ENCODE data around the gene RETREG1. TPM values are rescaled to one million over a fixed set of nuclear protein-coding genes. Genes with fewer than 3 reads are reported as not detected.

RETREG1 gene
- total RNA-seq, 1 donor from 2014 or later, result 3.0 TPM

DNA sequence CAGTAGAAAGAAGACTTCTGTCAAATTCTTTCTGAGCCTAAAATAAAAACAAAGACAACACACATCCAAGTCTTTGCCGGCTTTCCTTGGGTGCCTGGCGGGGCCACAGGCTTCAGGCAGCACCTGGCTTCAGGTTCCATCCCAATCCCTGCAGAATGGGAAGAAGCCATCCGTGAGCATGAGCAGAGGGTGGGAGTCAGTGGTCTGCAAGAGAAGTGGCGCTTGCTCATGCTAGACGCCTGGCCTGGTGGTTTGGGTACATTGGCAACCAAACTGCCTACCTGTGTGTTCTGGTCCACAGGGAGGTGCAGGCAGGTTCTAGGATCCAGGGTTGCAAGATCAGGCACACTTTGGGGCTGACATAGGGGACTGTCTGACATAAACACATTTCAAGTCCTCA, 47.6 kb upstream of the RETREG1 start:
- H3K4me2 ChIP-seq, result no peak overlapping the region
- peaks cover 26% of the 10 kb centered on the region for H3K36me3 Mint-ChIP-seq
- H3K79me2 ChIP-seq (ENCODE audit: low read depth), result no peaks in the 10 kb centered on the region
- TF ChIP-seq EZH2phosphoT487 (IDR thresholded peaks at IDR 0.05), result no peak
- no peak for TF ChIP-seq EZH2 (IDR thresholded peaks at IDR 0.05)
- TF ChIP-seq, protein P1, sequence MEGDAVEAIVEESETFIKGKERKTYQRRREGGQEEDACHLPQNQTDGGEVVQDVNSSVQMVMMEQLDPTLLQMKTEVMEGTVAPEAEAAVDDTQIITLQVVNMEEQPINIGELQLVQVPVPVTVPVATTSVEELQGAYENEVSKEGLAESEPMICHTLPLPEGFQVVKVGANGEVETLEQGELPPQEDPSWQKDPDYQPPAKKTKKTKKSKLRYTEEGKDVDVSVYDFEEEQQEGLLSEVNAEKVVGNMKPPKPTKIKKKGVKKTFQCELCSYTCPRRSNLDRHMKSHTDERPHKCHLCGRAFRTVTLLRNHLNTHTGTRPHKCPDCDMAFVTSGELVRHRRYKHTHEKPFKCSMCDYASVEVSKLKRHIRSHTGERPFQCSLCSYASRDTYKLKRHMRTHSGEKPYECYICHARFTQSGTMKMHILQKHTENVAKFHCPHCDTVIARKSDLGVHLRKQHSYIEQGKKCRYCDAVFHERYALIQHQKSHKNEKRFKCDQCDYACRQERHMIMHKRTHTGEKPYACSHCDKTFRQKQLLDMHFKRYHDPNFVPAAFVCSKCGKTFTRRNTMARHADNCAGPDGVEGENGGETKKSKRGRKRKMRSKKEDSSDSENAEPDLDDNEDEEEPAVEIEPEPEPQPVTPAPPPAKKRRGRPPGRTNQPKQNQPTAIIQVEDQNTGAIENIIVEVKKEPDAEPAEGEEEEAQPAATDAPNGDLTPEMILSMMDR (IDR thresholded peaks at IDR 0.05), result no peak
- no peaks in the 10 kb centered on the region for H3K9me3 ChIP-seq (ENCODE audit: low read depth)
- H3K4me3 Mint-ChIP-seq, result no peak overlapping the region
- no peak overlapping the region for H3K27ac ChIP-seq
- peaks cover 5% of the 10 kb centered on the region for H4K20me1 ChIP-seq (ENCODE audit: low read depth)
- H3F3A ChIP-seq (ENCODE audit: low read depth), result no peaks in the 10 kb centered on the region
- no peaks in the 10 kb centered on the region for H3K27me3 ChIP-seq
- no peak overlapping the region for H3K27ac Mint-ChIP-seq
- no peak overlapping the region for H2AFZ ChIP-seq (replicated peaks)
- no peak overlapping the region for H3K9ac ChIP-seq
- peaks cover 12% of the 10 kb centered on the region for H3K4me1 Mint-ChIP-seq
- no peak for DNase-seq (ENCODE audit: low spot score)
- H3K4me1 ChIP-seq, result no peaks in the 10 kb centered on the region
- peaks cover under 1% of the 10 kb centered on the region for H3K36me3 ChIP-seq
- peaks cover 11% of the 10 kb centered on the region for H3K27me3 Mint-ChIP-seq (ENCODE audit: insufficient read depth, low read depth)
- H3K4me3 ChIP-seq, result no peak overlapping the region
- H3K9me3 Mint-ChIP-seq, result no peaks in the 10 kb centered on the region

DNA sequence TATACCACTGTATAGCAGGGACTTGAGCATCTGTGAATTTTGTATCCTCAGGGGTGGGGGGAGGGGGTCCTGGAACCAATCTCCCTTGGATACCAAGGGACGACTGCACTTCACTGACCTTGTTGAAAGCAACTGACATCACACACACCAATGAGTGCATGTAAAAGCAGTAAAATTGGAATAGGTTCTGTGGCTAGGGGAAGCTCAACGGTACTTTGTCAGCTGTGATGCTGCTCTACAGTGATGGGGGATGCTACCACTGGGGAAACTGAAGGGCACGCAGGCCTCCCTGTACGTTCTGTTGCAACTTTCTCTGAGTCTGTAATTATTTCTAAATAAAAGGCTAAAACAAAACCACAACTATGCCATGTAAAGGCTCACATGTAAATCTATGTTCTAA, 47.0 kb upstream of the RETREG1 start:
- H3K4me3 Mint-ChIP-seq, result no peak overlapping the region
- Histone ChIP-seq H4K20me1 (ENCODE audit: low read depth) (peaks cover 5% of the 10 kb centered on the region), H3K4me1 (no peaks in the 10 kb centered on the region), H3K36me3 (no peaks in the 10 kb centered on the region), H3K79me2 (ENCODE audit: low read depth) (no peaks in the 10 kb centered on the region), H3F3A (ENCODE audit: low read depth) (no peaks in the 10 kb centered on the region), H3K9ac (no peak overlapping the region), H3K9me3 (ENCODE audit: low read depth) (no peaks in the 10 kb centered on the region), H3K4me3 (no peak overlapping the region), H3K4me2 (no peak overlapping the region), H3K27ac (no peak overlapping the region), H2AFZ (replicated peaks) (no peak overlapping the region), H3K27me3 (no peaks in the 10 kb centered on the region)
- DNase-seq (ENCODE audit: low spot score), result no peak
- H3K27me3 Mint-ChIP-seq (ENCODE audit: insufficient read depth, low read depth), result peaks cover 11% of the 10 kb centered on the region
- no peaks in the 10 kb centered on the region for H3K9me3 Mint-ChIP-seq
- peaks cover 12% of the 10 kb centered on the region for H3K4me1 Mint-ChIP-seq
- no peak overlapping the region for H3K27ac Mint-ChIP-seq
- TF ChIP-seq EZH2 (IDR thresholded peaks at IDR 0.05) (no peak), EZH2phosphoT487 (IDR thresholded peaks at IDR 0.05) (no peak)
- TF ChIP-seq, protein P1 (IDR thresholded peaks at IDR 0.05), result no peak
- peaks cover 25% of the 10 kb centered on the region for H3K36me3 Mint-ChIP-seq

DNA sequence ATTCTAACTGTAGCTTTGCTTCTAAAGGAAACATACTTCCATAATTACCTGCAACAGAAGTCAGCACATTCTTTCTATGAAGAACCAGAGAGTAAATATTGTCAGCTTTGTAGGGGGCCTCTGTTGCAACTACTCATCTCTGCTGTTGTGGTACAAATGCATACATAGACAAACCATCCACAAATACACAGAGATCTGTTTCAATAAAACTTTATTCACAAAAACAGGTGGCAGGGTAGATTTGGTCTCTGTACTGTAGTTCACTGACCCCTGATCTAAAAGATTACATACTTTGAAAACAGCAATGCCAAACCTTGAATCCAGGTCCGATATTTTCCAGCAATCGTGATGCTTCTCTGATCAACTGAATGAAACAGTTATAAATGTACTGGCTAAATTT, 44.9 kb upstream of the RETREG1 start:
- Mint-ChIP-seq H3K27ac (no peak overlapping the region), H3K4me1 (peaks cover 12% of the 10 kb centered on the region), H3K4me3 (no peak overlapping the region), H3K27me3 (ENCODE audit: insufficient read depth, low read depth) (peaks cover 11% of the 10 kb centered on the region), H3K36me3 (peaks cover 12% of the 10 kb centered on the region), H3K9me3 (no peaks in the 10 kb centered on the region)
- no peak for TF ChIP-seq EZH2phosphoT487 (IDR thresholded peaks at IDR 0.05)
- no peak for TF ChIP-seq EZH2 (IDR thresholded peaks at IDR 0.05)
- TF ChIP-seq, protein P1 (IDR thresholded peaks at IDR 0.05), result no peak
- Histone ChIP-seq H3K4me2 (no peak overlapping the region), H3K27ac (no peak overlapping the region), H2AFZ (replicated peaks) (no peak overlapping the region), H3K36me3 (no peaks in the 10 kb centered on the region), H3K27me3 (no peaks in the 10 kb centered on the region), H4K20me1 (ENCODE audit: low read depth) (no peaks in the 10 kb centered on the region), H3K9me3 (ENCODE audit: low read depth) (no peaks in the 10 kb centered on the region), H3K4me1 (no peaks in the 10 kb centered on the region), H3K9ac (no peak overlapping the region), H3K4me3 (no peak overlapping the region), H3K79me2 (ENCODE audit: low read depth) (no peaks in the 10 kb centered on the region), H3F3A (ENCODE audit: low read depth) (no peaks in the 10 kb centered on the region)
- DNase-seq (ENCODE audit: low spot score), result no peak

All from neural progenitor cell (in vitro differentiated cells).